ENCODE results near the gene SCAI. TPM values are rescaled to one million over a fixed set of nuclear protein-coding genes. Genes with fewer than 3 reads are reported as not detected.
"Not testable (repeated sequence)": the region's sequence is repeated elsewhere in the genome, so short reads cannot be mapped to it uniquely, and the experiment has no call there.

Gene SCAI
- total RNA-seq, 4 donors from 2014 or later = 10.4 to 13.4 (median 12.5) TPM

GRCh38 chr9:125095821-125096443, 47.4 kb downstream of the SCAI start:
- intact Hi-C loops (cut with DNase I) = no loop called here
- no peak for TF ChIP-seq POLR2A (IDR thresholded peaks at IDR 0.05)
- no peak for TF ChIP-seq CTCF (IDR thresholded peaks at IDR 0.05)
- DNase-seq = no peak
- H3K9me3 ChIP-seq = no peaks in the 10 kb centered on the region
- WGBS, 2 donors = 96 to 100% methylated on average over 2 of the region's 2 CpGs
- H3K36me3 ChIP-seq = no peaks in the 10 kb centered on the region
- H3K4me3 ChIP-seq (replicated peaks in 1 of 3) = no peak overlapping the region
- H3K27ac ChIP-seq = no peak overlapping the region
- peaks cover 12 to 21% of the 10 kb centered on the region in 2 donors for H3K4me1 ChIP-seq
- H3K27me3 ChIP-seq = no peaks in the 10 kb centered on the region

GRCh38 chr9:125091121-125091520, 52.2 kb downstream of the SCAI start:
- no peak overlapping the region for H3K27ac ChIP-seq
- peaks cover 0 to 5% of the 10 kb centered on the region in 2 donors for H3K4me1 ChIP-seq
- intact Hi-C loops (cut with DNase I) = no loop called here
- no peaks in the 10 kb centered on the region for H3K36me3 ChIP-seq
- H3K27me3 ChIP-seq = no peaks in the 10 kb centered on the region
- no peaks in the 10 kb centered on the region for H3K9me3 ChIP-seq
- no peak for DNase-seq
- H3K4me3 ChIP-seq (replicated peaks in 1 of 3) = no peak overlapping the region
- 77 to 84% methylated on average over 3 of the region's 3 CpGs for WGBS, 2 donors
- TF ChIP-seq POLR2A (IDR thresholded peaks at IDR 0.05) (no peak), CTCF (IDR thresholded peaks at IDR 0.05) (no peak)

GRCh38 chr9:125089331-125089730, 54.0 kb downstream of the SCAI start:
- Histone ChIP-seq H3K36me3 (no peaks in the 10 kb centered on the region), H3K4me1 (peaks cover 0 to 8% of the 10 kb centered on the region in 2 donors), H3K4me3 (replicated peaks in 1 of 3) (no peak overlapping the region), H3K27ac (no peak overlapping the region), H3K27me3 (no peaks in the 10 kb centered on the region), H3K9me3 (no peaks in the 10 kb centered on the region)
- intact Hi-C loops (cut with DNase I) = no loop called here
- DNase-seq = no peak
- no peak for TF ChIP-seq POLR2A (IDR thresholded peaks at IDR 0.05)
- no peak for TF ChIP-seq CTCF (IDR thresholded peaks at IDR 0.05)

- no peaks in the 10 kb centered on the region for H3K27me3 ChIP-seq
- intact Hi-C loops (cut with DNase I) = no loop called here
- no peak overlapping the region for H3K27ac ChIP-seq
- H3K4me3 ChIP-seq (replicated peaks in 1 of 3) = no peak overlapping the region
- no peak for TF ChIP-seq POLR2A (IDR thresholded peaks at IDR 0.05)
- no peak for TF ChIP-seq CTCF (IDR thresholded peaks at IDR 0.05)
- H3K36me3 ChIP-seq = no peaks in the 10 kb centered on the region
- H3K9me3 ChIP-seq = no peaks in the 10 kb centered on the region
- peaks cover 0 to 8% of the 10 kb centered on the region in 2 donors for H3K4me1 ChIP-seq
- no peak for DNase-seq
- 85 to 97% methylated on average over 5 of the region's 5 CpGs for WGBS, 2 donors
Measured at GRCh38 chr9:125088752-125089151, 54.6 kb downstream of the SCAI start.

- 66 to 72% methylated on average over 6 of the region's 6 CpGs for WGBS, 2 donors
- no peak for DNase-seq
- Histone ChIP-seq H3K4me3 (replicated peaks in 1 of 3) (no peak overlapping the region), H3K27ac (no peak overlapping the region), H3K4me1 (peaks cover 0 to 8% of the 10 kb centered on the region in 2 donors), H3K27me3 (no peaks in the 10 kb centered on the region), H3K36me3 (no peaks in the 10 kb centered on the region), H3K9me3 (no peaks in the 10 kb centered on the region)
- TF ChIP-seq CTCF (IDR thresholded peaks at IDR 0.05) (no peak), POLR2A (IDR thresholded peaks at IDR 0.05) (no peak)
- intact Hi-C loops (cut with DNase I) = no loop called here
Measured at GRCh38 chr9:125085703-125086477, 57.4 kb downstream of the SCAI start.

- intact Hi-C loops (cut with DNase I); H3K9me3 ChIP-seq; H3K27me3 ChIP-seq; DNase-seq; H3K4me3 ChIP-seq (replicated peaks in 1 of 3); H3K27ac ChIP-seq; H3K4me1 ChIP-seq; H3K36me3 ChIP-seq: not testable (repeated sequence)
- WGBS, 2 donors = 93 to 100% methylated on average over 2 to 6 of the region's 6 CpGs
Measured at GRCh38 chr9:125082197-125082596, 61.1 kb downstream of the SCAI start.

DNA sequence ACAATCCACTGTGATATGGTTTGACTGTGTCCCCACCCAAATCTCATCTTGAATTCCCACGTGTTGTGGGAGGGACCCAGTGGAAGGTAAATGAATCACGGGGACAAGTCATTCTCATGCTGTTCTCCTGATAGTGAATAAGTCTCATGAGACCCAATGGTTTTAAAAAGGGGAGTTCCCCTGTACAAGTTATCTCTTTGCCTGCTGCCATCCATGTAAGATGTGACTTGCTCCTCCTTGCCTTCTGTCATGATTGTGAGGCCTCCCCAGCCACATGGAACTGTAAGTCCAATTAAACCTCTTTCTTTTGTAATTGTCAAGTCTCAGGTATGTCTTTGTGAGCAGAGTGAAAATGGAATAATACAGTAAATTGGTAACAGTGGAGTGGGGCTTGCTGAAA, 62.5 kb downstream of the SCAI start:
- H3K36me3 ChIP-seq; H3K27me3 ChIP-seq; DNase-seq; intact Hi-C loops (cut with DNase I); H3K4me1 ChIP-seq; H3K4me3 ChIP-seq (replicated peaks in 1 of 3); H3K27ac ChIP-seq; H3K9me3 ChIP-seq: not testable (repeated sequence)
- 93 to 95% methylated on average over 2 of the region's 2 CpGs for WGBS, 2 donors

All from thyroid gland (tissue), 4 donors.